OCI-LY7 (cell line): ENCODE results near the gene EID3. TPM values are rescaled to one million over a fixed set of nuclear protein-coding genes. Genes with fewer than 3 reads are reported as not detected.

Source experiments
- BruUV-seq: library from RNA; stranded (reverse); fragments of 400-500 nt; replicated peaks from 2 replicates; lab custom pipeline; 2021; lab: Mats Ljungman, UMichigan
- CTCF ChIA-PET: fragments of 300-600 bp; sonication (Branson Sonifier 250); formaldehyde crosslinking; loops from one replicate; lab custom pipeline; 2022; ENCODE audit warnings: antibody characterized with exemption; ENCODE audit not compliant: unreplicated experiment; lab: Charles Lee
- POLR2A ChIA-PET: fragments of 300-600 bp; sonication (Branson Sonifier 250); formaldehyde crosslinking; loops from one replicate; lab custom pipeline; 2022; ENCODE audit warnings: antibody characterized with exemption; lab: Charles Lee
- DNase-seq: peaks from one replicate; pipeline ENCODE4 v3.0.0-alpha.2; 2015; ENCODE audit warnings: low spot score
- H2AFZ ChIP-seq: fragments of 200-600 bp; sonication (generic), shearing (Covaris generic); 2 replicates; pipeline ENCODE4 v1.6.1; 2014; ENCODE audit warnings: mild to moderate bottlenecking, antibody characterized with exemption, low read length, moderate library complexity
- H3K27ac ChIP-seq: fragments of 200-600 bp; sonication (generic); 2 replicates; pipeline ENCODE4 v1.5.1; 2014; ENCODE audit warnings: mixed run types, low read depth, mild to moderate bottlenecking, moderate library complexity, low read length, inconsistent platforms; ENCODE audit not compliant: poor library complexity, severe bottlenecking
- H3K36me3 ChIP-seq: fragments of 200-600 bp; sonication (generic); 2 replicates; pipeline ENCODE4 v1.6.1; 2014; ENCODE audit warnings: mild to moderate bottlenecking, antibody characterized with exemption, low read length, moderate library complexity, mixed read lengths; ENCODE audit not compliant: insufficient read depth
- H3K4me1 ChIP-seq: fragments of 200-600 bp; sonication (generic); 2 replicates; pipeline ENCODE4 v1.5.1; 2014; ENCODE audit warnings: mild to moderate bottlenecking, low read length; ENCODE audit not compliant: insufficient read depth, poor library complexity, severe bottlenecking
- H3K4me2 ChIP-seq: fragments of 200-600 bp; sonication (generic); 2 replicates; pipeline ENCODE4 v1.6.1; 2014; ENCODE audit warnings: mild to moderate bottlenecking, low read length
- H3K4me3 ChIP-seq: fragments of 200-600 bp; sonication (generic); 2 replicates; pipeline ENCODE4 v1.5.1; 2014; ENCODE audit warnings: mild to moderate bottlenecking, low read depth, low read length; ENCODE audit not compliant: poor library complexity, severe bottlenecking
- H3K79me2 ChIP-seq: fragments of 200-600 bp; sonication (generic); 2 replicates; pipeline ENCODE4 v1.6.1; 2016; ENCODE audit warnings: low read depth, mild to moderate bottlenecking, low read length, moderate library complexity, mixed read lengths; ENCODE audit not compliant: insufficient read depth
- H3K9me2 ChIP-seq: fragments of 200-600 bp; sonication (generic); 2 replicates; pipeline ENCODE4 v1.6.1; 2016; ENCODE audit warnings: mild to moderate bottlenecking, low read length, mixed read lengths; ENCODE audit not compliant: insufficient read depth
- H3K9me3 ChIP-seq: fragments of 200-600 bp; sonication (generic); 2 replicates; pipeline ENCODE4 v1.6.1; 2014; ENCODE audit warnings: mild to moderate bottlenecking, mixed run types, low read length, mixed read lengths
- H4K20me1 ChIP-seq: fragments of 200-600 bp; sonication (generic); 2 replicates; pipeline ENCODE4 v1.6.1; 2014; ENCODE audit warnings: mild to moderate bottlenecking, antibody characterized with exemption, low read length, moderate library complexity, mixed read lengths; ENCODE audit not compliant: insufficient read depth
- CTCF ChIP-seq: fragments of 200-600 bp; sonication (generic); conservative IDR thresholded peaks from 2 replicates; pipeline ENCODE4 v1.5.1; 2014; ENCODE audit warnings: mild to moderate bottlenecking, antibody characterized with exemption, low read length, moderate library complexity, mixed read lengths
- EZH2phosphoT487 ChIP-seq: fragments of 200-600 bp; sonication (generic); IDR thresholded peaks from 2 replicates; pipeline ENCODE4 v1.6.1; 2018; ENCODE audit warnings: low read depth, borderline replicate concordance, mild to moderate bottlenecking, mixed run types, antibody characterized with exemption, low read length, moderate library complexity, mixed read lengths
- intact Hi-C: fragments of 100-400 bp; cut with micrococcal nuclease; formaldehyde crosslinking; loops from one replicate; pipeline ENCODE4 v1.10.0; 2022; ENCODE audit not compliant: unreplicated experiment
- total RNA-seq, 2 experiments: library from RNA; depleted of rRNA in 1 of 2; stranded (reverse); fragments of >200 nt in 1 of 2; shearing (Covaris generic) in 1 of 2; gene quantifications; 2 replicates each; pipeline ENCODE4 v1.2.3, GENCODE V29; 2014 to 2022

Gene EID3
- total RNA-seq, 2 experiments from 2014 or later: 5.1 to 8.2 TPM

- BruUV-seq: no TSS peak
- Histone ChIP-seq H4K20me1 (peaks cover 33% of the 10 kb centered on the region), H3K4me1 (peaks cover 17% of the 10 kb centered on the region), H3K36me3 (peaks cover 67% of the 10 kb centered on the region), H3K9me2 (no peaks in the 10 kb centered on the region), H3K4me2 (no peak overlapping the region), H3K27ac (no peak overlapping the region), H2AFZ (no peak overlapping the region), H3K4me3 (no peak overlapping the region), H3K79me2 (peaks cover 83% of the 10 kb centered on the region), H3K9me3 (no peaks in the 10 kb centered on the region)
- intact Hi-C loops: no loop called here
- ChIA-PET POLR2A (interaction anchor here (1.0 to 1.4 kb wide), 2 partner anchors 15 to 20 kb away, joined by 4 read pairs; no protein-coding TSS in a partner anchor), CTCF (no interaction called here)
- DNase-seq: no peak
- no peak for TF ChIP-seq CTCF
- no peak for TF ChIP-seq EZH2phosphoT487
Measured at GRCh38 chr12:104290855-104291254, 12.7 kb upstream of the EID3 start.

GRCh38 chr12:104291867-104292524, 11.5 kb upstream of the EID3 start:
- no peak for DNase-seq
- H3K79me2 ChIP-seq: peaks cover 92% of the 10 kb centered on the region
- no peak for TF ChIP-seq EZH2phosphoT487
- no TSS peak for BruUV-seq
- H3K9me3 ChIP-seq: no peaks in the 10 kb centered on the region
- H3K36me3 ChIP-seq: peaks cover 78% of the 10 kb centered on the region
- CTCF ChIA-PET: no interaction called here
- peaks cover 8% of the 10 kb centered on the region for H3K4me1 ChIP-seq
- H3K4me2 ChIP-seq: no peak overlapping the region
- no peak overlapping the region for H2AFZ ChIP-seq
- peaks cover 33% of the 10 kb centered on the region for H4K20me1 ChIP-seq
- H3K4me3 ChIP-seq: no peak overlapping the region
- no peaks in the 10 kb centered on the region for H3K9me2 ChIP-seq
- intact Hi-C loops: no loop called here
- POLR2A ChIA-PET: interaction anchor here (0.6 to 1.4 kb wide), 9 partner anchors 12 to 397 kb away, joined by 3 to 10 read pairs (median 4); partner anchors contain the start of gene EID3
- no peak overlapping the region for H3K27ac ChIP-seq

- peaks cover 27% of the 10 kb centered on the region for H4K20me1 ChIP-seq
- no TSS peak for BruUV-seq
- ChIA-PET POLR2A (interaction anchor here (0.7 kb wide), 1 partner anchor 74 kb away, joined by 7 read pairs; no protein-coding TSS in a partner anchor), CTCF (no interaction called here)
- TF ChIP-seq CTCF (no peak), EZH2phosphoT487 (no peak)
- peaks cover 85% of the 10 kb centered on the region for H3K36me3 ChIP-seq
- no peak overlapping the region for H3K4me2 ChIP-seq
- intact Hi-C loops: no loop called here
- no peaks in the 10 kb centered on the region for H3K9me2 ChIP-seq
- H3K4me3 ChIP-seq: no peak overlapping the region
- H3K79me2 ChIP-seq: peaks cover 92% of the 10 kb centered on the region
- H3K4me1 ChIP-seq: peaks cover 8% of the 10 kb centered on the region
- no peak overlapping the region for H2AFZ ChIP-seq
- no peak for DNase-seq
- H3K9me3 ChIP-seq: no peaks in the 10 kb centered on the region
- H3K27ac ChIP-seq: no peak overlapping the region
Measured at GRCh38 chr12:104292872-104293794, 10.4 kb upstream of the EID3 start.
